GM12872 (cell line): Measurements from ENCODE around the gene SARNP.

Experiments
- CTCF ChIP-seq: IDR thresholded peaks from 3 replicates; pipeline ENCODE4 v1.5.1; 2011; ENCODE audit warnings: low read depth, mild to moderate bottlenecking, low read length, moderate library complexity; ENCODE audit not compliant: insufficient read depth

The SARNP gene

GRCh38 chr12:55717011-55718007, 100.2 kb downstream of the SARNP start:
- no peak for TF ChIP-seq CTCF

GRCh38 chr12:55716582-55716957, 101.0 kb downstream of the SARNP start:
- no peak for TF ChIP-seq CTCF

GRCh38 chr12:55715833-55716581, 101.5 kb downstream of the SARNP start, which contains the start of gene BLOC1S1:
Gene BLOC1S1 (plus strand): TSS chr12:55716046. CDS start chr12:55716052, 6 bp downstream.
- no peak for TF ChIP-seq CTCF

GRCh38 chr12:55715169-55715764, 102.3 kb downstream of the SARNP start:
- no peak for TF ChIP-seq CTCF

GRCh38 chr12:55713721-55714120, 103.8 kb downstream of the SARNP start:
- no peak for TF ChIP-seq CTCF

- no peak for TF ChIP-seq CTCF
Observed at GRCh38 chr12:55712700-55713415, 104.7 kb downstream of the SARNP start.
